K562 treated with DMSO at 1 percent for 24 hours (cell line): ENCODE results near the gene ZDHHC11. TPM values are rescaled to one million over a fixed set of nuclear protein-coding genes. Genes with fewer than 3 reads are reported as not detected.

Experiments
- total RNA-seq: library from RNA; unstranded; fragments of 300-600 nt; gene quantifications from 2 replicates; pipeline ENCODE4 v1.2.3, GENCODE V29; 2022; ENCODE audit warnings: low read depth; ENCODE audit not compliant: insufficient read depth

ZDHHC11 gene, protein sequence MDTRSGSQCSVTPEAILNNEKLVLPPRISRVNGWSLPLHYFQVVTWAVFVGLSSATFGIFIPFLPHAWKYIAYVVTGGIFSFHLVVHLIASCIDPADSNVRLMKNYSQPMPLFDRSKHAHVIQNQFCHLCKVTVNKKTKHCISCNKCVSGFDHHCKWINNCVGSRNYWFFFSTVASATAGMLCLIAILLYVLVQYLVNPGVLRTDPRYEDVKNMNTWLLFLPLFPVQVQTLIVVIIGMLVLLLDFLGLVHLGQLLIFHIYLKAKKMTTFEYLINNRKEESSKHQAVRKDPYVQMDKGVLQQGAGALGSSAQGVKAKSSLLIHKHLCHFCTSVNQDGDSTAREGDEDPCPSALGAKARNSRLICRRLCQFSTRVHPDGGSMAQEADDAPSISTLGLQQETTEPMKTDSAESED
- 0.78 and 1.6 TPM in 2 replicates for total RNA-seq

DNA sequence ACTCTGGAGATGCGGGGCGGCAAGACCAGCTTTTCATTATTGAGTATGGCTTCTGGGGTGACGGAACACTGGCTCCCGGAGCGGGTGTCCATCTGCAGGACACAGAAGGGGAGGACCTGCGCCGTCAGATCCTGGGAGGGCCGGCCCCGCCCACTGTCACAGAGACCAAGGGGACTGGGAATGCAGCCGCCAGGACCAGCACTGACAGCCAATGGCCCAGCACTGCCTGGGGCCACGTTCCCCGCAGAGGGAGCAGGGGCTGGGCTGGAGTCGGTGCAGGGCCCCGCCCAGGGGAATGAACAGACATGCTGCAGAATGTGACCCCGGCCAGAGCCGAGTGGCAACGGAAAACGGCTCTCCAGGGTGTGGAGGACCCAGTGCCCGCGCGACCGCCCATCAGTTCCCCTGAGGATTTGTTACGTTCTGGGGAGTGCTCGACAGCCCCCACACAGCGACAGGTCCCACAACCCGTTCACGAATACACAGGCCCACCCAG is at the start of gene ZDHHC11:
Gene ZDHHC11 (minus strand): TSS at position 476 of the 496 bp plus-strand sequence. CDS start 384 bp downstream, at position 92.

DNA sequence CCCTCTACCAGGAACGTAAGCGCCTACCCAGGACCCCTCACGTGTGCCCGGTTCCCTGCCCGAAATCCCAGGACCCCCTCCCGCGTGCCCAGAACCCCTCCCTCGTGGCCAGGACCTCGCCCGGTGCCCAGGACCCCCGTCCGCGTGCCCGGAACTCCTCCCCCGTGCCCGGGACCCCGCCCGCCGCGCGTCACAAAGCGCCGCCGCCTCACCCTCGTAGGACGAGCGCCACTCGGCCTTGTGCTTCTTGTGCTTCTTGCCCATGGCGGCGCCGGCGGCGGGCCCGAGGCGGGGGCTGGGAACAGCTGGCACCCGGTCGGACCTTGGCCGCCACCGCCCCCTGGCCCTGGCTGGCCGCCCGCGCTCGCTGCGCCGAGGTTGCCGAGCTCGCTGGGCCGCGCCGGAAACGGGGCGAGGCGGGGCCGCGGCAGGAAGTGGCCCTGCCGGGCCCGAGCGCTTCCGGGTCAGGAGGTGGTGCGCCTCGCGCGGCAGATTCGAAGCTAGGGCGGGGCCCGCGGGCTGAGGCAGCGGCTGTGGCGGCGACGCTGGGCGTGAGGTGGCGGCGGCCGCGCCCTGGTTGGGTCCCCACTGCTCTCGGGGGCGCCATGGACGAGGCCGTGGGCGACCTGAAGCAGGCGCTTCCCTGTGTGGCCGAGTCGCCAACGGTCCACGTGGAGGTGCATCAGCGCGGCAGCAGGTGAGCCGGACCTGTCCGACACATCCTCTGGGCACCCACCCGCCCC is 41.8 kb upstream of the ZDHHC11 start, which contains the start of the genes BRD9 and TRIP13:
Gene BRD9 (minus strand): TSS at position 408 of the 743 bp plus-strand sequence. CDS start 144 bp downstream, at position 264.
Gene TRIP13 (plus strand): TSS at position 491 of the 743 bp plus-strand sequence. CDS start 115 bp downstream, at position 606.

DNA sequence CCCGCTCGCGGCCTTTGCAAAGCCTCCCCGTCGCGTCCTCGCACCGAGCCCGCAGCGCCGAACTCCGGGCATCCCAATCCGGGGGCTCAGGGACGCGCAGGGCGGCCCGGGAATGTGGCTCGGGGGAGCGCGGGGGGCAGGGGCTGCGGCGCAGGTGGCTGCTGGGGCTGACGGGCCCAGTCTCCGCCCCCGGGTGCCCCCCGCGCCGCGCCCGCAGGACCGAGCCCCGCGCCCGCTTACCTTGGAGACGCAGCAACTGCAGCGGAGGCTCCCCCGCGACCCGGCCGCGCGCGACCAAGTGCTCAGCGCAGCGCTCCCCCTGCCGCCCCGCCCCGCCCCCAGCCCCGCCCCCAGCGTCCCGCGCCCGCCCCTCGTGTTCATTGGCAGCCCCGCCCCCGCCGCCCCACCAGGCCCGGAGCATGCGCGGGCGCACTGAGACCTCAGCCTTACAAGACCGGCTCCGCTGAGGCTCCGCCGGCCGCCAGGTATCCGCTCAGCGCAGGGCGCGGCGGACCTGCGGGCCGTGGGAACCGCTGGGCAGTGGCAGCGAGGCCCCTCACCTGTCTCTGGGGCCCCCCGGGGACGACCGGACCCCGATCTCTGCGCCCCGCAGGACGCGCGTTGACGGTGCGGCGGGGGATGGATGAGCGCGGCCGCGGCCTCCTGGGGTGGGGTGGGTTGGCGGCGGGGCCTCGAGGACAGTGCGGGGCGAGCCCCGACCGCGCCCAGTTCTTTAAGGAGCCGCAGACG is 66.2 kb downstream of the ZDHHC11 start, which contains the start of gene ZDHHC11B:
Gene ZDHHC11B (minus strand): TSS at position 302 of the 750 bp plus-strand sequence. CDS start 17,810 bp downstream, outside the sequence.

Other genes starting within 250 kb of the ZDHHC11 start
- gene CEP72, start 238.6 kb downstream of the ZDHHC11 start, total RNA-seq: 13.4 and 13.5 TPM in 2 replicates
- 0.34 and 0.50 TPM in 2 replicates for gene TPPP, start 157.6 kb downstream of the ZDHHC11 start, total RNA-seq
- gene ZDHHC11B, start 66.3 kb downstream of the ZDHHC11 start, total RNA-seq: not detected in 2 replicates
- 33.4 and 34.5 TPM in 2 replicates for gene BRD9, start 41.8 kb upstream of the ZDHHC11 start, total RNA-seq
- gene TRIP13, start 41.9 kb upstream of the ZDHHC11 start, total RNA-seq: 20.6 and 23.6 TPM in 2 replicates
- 0.54 and 1.1 TPM in 2 replicates for gene NKD2, start 157.8 kb upstream of the ZDHHC11 start, total RNA-seq